GM19193 (cell line): ENCODE data around the gene SDC1.

Experiments used
- POLR2A ChIP-seq: IDR thresholded peaks from 4 replicates; pipeline ENCODE4 v1.6.1; 2011; ENCODE audit not compliant: insufficient read depth, insufficient read length; ENCODE audit errors: extremely low read depth

Gene SDC1

DNA sequence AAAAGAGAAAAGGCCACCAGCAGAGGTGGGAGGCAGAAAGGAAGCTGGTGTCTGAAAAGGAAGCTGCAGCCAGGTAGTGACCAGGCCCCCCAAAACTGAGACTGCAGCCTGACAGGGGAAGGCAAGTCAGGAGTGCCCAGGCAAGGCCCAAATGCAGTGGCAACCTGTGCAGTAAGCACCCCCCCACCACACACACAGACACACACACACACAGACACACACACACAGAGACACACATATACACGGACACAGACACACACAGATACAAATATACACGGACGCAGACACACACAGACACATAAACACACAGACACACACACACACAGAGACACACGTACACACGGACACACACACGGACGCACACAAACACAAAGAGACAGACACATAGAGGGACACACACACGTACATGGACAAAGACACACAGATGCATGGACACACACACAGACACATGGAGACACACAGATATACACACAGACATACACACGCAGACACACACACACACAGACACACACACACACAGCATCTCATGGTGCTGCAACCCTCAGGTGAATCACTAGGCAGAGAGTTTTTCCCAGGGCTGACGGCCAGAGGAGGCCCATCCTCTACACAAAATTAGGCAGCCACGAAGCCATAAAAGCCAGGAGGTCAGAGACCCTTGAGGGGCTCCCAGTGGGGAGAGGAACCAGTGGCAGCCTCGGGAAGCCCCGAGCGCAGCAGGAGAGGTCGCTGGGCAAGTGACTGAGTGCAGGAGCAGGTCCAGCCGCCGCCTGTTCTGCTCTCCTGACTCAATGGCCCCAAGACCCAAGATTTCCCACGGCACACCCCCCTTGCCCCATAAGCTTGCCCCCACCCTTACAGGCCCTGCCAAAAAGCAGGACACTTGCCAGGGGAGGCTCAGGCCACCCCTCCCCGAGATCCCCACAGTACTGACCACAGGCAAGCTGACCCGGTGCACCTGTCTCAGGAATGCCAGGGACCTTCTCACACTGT, 6.3 kb downstream of the SDC1 start:
- no peak for TF ChIP-seq POLR2A

- TF ChIP-seq POLR2A: no peak
Measured at GRCh38 chr2:20217041-20217970, 7.6 kb downstream of the SDC1 start.

DNA sequence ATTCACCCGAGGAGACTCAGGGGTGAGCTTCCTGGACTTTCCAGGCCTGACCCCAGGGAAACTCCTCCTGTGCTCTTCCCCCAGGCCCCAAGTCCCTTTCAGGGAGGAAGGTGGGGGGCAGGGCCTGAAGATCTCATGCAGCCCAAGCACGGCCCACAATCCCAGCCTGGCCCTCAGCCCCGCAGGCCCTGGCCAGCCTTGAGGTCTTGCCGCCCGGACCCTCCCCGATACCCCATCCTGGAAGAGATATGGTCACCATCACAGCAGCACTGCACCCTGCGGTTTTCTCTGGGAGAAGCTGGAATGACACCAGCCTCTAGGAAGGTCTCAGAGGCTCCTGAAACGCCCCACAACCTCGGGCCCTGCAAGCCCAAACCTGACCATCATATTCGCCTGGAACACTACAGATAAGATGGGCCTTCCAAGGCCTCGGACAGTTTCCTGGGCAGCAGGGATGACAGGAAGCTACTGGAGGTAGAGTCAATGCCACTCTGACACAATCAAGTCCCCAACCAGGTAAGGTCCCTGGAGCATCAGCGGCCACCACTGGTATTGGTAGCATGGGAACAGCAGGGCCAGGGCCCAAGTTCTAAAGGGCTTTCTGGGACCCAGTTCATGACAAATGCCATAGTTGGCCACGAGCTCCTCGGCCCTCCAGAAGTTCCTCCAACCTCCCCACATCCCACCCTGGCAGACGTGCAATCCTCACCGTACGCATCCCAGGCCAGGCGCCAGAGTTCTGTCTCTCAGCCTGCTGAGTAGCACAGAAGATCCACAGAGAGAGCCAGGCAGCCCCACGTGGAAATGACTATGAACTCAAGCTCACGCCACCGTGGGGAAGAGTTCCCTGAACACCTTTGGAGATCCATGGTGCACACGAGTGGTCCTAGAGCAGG, 8.6 kb downstream of the SDC1 start:
- TF ChIP-seq POLR2A: no peak

DNA sequence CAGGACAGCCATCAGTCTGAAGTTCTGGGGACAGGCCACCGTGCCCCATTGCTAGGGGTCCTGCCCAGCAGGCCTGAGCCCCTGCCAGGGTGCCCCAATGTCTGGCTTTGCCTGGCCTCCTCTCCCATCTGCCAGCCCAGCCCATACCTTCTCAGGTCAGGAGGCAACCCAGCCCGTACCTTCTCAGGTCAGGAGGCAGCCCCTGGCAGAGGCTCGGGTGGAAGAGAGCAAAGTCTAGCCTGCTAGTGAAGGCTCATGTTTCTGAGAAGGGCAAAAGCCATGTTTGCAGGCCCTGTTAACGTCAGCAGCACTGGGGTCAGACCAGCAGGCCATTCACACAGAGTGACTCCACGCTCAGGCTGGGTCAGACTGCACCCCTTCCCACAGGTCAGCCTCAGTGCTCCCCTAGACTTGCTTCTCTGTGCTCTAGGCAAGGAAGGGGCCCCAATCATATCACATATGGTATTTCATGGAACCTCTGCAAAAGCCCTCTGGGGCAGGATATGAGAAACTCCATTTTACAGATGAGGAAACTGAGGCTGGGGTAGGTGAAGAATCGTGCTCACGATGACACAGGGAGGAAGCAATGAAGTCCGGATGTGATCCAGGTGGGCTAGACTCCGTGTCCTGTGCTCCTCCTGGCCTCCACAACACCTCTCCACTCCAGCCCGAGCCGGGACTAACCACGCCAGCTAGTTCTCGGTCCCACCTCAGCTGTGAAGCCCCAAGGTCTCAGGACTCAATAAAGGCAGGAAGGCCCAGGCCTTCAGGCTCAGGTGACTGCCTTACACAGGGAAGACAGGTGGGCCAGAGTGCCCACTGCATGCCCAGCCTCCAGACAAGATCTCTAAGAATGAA, 9.5 kb downstream of the SDC1 start:
- TF ChIP-seq POLR2A: no peak

DNA sequence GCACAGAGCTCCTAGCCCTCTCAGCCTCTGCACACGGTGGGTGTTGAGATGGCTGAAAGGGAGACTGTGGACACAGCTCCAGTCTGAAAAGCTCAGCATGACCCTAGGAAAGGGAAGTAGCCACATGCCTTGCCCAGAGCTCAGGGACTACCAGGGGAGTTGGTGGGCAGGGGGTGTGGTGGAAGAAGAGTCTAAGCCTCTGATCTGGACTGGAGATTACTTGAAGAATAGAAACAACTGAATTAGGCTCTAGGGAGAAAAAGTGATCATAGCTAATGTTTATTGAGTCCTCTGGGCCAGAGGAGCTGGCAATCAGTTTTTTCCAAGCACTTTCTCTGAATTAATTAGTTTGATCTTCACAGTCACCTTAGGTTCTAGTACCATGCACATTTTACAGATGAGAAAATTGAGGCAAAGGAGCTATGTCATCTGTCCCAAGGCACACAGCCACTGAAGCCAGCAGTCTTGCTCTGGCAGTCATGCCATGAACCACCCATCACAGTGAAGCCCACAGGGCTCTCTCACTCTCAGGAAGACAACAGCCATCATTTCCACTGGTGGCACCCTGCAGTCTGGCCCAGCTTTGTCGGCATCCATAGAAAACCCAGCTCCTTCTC, 10.3 kb downstream of the SDC1 start:
- no peak for TF ChIP-seq POLR2A

GRCh38 chr2:20213651-20214565, 11.0 kb downstream of the SDC1 start:
- no peak for TF ChIP-seq POLR2A

DNA sequence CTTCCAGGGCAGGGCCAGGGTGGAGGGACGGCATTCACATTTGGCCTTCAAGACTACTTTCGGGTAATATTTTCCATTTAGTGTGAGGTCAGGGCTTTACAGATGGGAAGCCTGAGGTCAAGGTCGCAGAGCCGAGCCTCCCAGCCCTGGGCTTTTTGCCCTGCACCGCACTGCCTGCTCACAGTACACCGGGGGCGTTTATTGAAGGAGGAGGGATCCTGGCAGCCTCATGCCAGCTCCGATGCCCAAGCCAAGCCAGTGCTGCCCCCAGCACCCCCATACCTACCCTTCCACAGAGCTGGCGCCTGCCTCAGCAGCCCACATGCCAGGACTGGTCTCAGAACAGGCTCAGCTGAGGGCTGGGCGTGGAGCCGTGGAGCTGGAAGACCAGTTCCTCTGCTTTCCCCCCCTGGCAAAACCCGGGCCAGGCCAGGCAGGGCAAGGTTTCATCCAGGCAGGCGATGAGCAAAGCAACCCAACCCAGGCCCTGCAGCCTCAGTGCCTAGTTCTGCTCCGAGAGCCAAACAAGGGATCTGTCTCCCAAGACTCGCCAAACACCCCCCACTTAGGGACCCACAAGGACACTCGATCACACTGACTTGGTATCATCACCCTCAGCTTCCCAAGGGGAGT, 11.9 kb downstream of the SDC1 start:
- no peak for TF ChIP-seq POLR2A

GRCh38 chr2:20212459-20212870, 12.5 kb downstream of the SDC1 start:
- TF ChIP-seq POLR2A: no peak

DNA sequence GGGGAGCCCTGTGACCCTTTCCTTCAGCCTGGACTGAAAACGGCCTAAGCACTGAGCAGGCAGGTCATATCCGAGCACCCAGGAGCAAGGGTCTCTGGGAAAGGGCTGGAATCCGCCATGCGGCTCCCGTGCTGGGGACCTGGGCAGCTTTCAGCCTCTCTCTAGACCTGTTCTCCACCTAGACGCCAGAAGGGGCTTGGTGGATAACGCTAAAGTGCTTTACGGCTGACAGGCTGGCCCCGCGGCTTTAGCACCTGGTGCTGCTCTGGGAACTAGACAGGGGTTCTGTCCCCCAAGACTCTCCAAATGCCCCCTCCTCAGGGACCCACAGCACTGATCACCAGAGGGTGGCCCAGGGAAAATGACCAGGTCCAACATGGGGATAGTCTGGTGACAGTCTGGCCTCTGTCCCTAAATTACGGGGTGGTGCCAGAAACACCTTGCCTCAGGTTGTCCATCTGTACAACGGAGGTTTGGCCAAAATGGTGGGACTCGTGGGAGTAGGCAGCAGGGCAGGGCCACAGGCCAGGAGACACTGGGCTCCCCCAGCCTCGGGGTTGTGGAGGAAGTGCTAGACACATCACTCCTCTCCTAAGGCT, 13.0 kb downstream of the SDC1 start:
- no peak for TF ChIP-seq POLR2A

DNA sequence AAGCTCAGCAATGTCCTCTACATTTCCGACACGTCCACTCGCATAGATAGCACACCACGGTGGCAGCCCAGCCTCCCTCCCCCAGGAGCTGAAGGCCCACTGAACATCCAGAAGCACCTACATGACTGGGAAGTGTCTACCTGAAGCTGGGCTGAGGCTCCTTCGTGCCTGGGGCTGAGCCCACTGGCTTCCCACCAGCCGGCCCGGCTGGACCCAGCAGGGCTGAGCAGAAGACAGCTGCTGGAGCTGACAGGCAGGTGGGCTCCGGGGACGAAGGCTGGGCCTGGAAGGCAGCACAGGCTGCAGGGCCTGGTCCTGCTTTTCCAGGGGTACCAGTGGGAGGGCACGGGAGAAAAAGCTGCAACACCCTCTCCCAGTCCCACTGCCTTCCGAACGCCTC, 13.5 kb downstream of the SDC1 start:
- no peak for TF ChIP-seq POLR2A

DNA sequence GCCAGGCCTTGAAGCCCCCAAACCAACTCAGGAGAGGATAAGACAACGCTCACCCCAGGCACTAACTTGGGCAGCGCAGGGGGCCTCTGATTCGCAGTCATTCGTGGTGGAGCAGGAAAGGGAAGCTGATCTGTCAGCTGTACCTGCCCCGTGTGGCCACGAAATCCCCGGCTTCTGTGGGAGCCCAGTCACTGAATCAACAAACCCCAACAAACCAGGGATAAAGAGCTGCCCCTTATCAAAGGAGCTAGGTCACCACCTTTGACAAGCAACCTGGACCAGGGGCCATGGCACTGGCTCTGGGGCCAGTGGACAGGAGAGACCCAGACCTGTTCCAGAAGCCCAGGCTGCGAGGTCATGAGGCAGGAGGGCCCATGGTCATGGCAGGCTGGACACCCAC, 14.5 kb downstream of the SDC1 start:
- no peak for TF ChIP-seq POLR2A

DNA sequence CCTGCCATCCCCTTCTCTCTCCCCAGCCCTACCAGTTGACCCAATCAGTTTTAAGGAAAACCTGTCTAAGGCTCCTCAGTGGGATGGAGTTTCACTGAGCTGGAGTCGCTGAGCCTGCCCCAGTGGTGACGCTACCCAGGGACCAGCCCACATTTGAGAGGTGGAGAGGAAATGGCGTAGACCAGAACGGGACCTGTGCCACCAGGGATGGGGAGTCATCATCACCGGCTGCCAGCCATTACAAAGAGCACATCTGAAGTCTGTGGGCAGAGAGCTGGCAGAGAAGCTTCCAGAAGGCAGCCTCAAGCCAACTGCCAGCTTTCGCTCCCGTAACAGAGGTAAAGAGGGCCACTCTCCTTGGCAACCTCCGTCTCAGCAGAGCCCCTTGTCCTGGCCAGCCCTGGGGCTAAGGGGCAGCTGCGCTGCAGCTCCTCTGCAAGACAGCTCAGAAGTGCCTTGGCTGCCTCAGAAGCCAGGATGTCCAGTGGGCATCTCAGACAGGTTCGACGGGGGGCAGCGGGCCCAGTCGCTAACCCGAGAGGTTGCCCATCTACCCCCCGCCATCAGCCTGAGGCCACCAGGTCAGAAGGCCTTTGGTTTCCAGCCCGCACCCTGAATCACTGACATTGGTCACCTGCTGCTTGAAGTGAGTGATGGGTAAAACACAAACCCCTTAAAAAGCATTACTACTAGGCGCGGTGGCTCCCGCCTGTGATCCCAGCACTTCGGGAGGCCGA, 15.4 kb downstream of the SDC1 start:
- no peak for TF ChIP-seq POLR2A
